Measurements from ENCODE around the gene RNU5D-1.

DNA sequence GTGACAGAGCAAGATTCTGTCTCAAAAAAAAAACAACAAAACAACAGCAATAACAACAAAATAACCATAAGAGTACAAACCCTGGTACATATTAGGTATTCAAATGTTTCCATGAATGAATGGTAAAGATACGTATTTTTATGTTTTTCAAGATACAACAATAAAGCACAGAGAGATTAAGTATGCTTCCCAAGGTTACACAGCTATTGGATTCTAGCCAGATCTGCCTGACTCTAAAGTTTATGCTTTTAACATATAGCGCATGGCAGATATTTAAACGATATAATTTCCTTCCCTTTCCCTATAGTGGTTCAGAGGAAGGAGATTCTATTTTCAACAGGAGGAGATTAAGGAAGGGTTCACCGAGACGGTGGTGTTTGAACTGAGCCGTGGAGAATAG lies 25.5 kb downstream of the RNU5D-1 start:
- TF ChIP-seq, protein P1, sequence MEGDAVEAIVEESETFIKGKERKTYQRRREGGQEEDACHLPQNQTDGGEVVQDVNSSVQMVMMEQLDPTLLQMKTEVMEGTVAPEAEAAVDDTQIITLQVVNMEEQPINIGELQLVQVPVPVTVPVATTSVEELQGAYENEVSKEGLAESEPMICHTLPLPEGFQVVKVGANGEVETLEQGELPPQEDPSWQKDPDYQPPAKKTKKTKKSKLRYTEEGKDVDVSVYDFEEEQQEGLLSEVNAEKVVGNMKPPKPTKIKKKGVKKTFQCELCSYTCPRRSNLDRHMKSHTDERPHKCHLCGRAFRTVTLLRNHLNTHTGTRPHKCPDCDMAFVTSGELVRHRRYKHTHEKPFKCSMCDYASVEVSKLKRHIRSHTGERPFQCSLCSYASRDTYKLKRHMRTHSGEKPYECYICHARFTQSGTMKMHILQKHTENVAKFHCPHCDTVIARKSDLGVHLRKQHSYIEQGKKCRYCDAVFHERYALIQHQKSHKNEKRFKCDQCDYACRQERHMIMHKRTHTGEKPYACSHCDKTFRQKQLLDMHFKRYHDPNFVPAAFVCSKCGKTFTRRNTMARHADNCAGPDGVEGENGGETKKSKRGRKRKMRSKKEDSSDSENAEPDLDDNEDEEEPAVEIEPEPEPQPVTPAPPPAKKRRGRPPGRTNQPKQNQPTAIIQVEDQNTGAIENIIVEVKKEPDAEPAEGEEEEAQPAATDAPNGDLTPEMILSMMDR (IDR thresholded peaks at IDR 0.05) = no peak
- TF ChIP-seq POLR2A (IDR thresholded peaks at IDR 0.05) (no peak), EP300 (IDR thresholded peaks at IDR 0.05) (no peak), POLR2AphosphoS5 (IDR thresholded peaks at IDR 0.05) (no peak)
